ENCODE measurements around the gene TCEAL4.
A peak's percentile ranks its signal among the peaks of the same experiment; 100 is the strongest.

TCEAL4 gene

DNA sequence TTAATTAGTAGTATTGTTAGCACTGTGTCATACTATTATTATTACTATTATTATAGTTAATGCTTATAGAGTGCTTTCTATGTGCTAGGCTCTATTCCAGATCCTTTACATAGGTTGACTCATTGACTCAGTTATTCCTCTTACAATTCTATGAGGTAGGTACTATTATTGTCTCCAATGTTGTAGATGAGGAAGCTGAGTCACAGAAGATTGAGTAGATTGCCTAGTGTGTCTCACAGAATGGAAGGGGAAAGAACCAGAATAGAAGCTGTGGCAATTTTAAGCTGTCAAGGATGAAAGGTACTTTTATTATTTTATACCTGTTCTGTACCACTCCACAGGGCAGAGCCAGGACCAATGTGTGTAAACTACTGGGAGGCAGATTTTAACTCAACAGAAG is 41.5 kb downstream of the TCEAL4 start:
- H3K4me1 ChIP-seq (ENCODE audit: control insufficient read depth in 1 of 2, insufficient read depth in 1 of 2, low read depth in 1 of 2, low read length in 1 of 2) = peaks cover 0 to 8% of the 10 kb centered on the region in 2 experiments
- H3K9me3 ChIP-seq = no peaks in the 10 kb centered on the region
- H3K27ac ChIP-seq = no peak overlapping the region
- H3K4me3 ChIP-seq (ENCODE audit: low read depth in 1 of 2, low read length in 1 of 2) = no peak overlapping the region
- no peaks in the 10 kb centered on the region for H3K27me3 ChIP-seq
- TF ChIP-seq, protein P1, sequence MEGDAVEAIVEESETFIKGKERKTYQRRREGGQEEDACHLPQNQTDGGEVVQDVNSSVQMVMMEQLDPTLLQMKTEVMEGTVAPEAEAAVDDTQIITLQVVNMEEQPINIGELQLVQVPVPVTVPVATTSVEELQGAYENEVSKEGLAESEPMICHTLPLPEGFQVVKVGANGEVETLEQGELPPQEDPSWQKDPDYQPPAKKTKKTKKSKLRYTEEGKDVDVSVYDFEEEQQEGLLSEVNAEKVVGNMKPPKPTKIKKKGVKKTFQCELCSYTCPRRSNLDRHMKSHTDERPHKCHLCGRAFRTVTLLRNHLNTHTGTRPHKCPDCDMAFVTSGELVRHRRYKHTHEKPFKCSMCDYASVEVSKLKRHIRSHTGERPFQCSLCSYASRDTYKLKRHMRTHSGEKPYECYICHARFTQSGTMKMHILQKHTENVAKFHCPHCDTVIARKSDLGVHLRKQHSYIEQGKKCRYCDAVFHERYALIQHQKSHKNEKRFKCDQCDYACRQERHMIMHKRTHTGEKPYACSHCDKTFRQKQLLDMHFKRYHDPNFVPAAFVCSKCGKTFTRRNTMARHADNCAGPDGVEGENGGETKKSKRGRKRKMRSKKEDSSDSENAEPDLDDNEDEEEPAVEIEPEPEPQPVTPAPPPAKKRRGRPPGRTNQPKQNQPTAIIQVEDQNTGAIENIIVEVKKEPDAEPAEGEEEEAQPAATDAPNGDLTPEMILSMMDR (IDR thresholded peaks at IDR 0.05) = no peak
- H3K36me3 ChIP-seq = no peaks in the 10 kb centered on the region

DNA sequence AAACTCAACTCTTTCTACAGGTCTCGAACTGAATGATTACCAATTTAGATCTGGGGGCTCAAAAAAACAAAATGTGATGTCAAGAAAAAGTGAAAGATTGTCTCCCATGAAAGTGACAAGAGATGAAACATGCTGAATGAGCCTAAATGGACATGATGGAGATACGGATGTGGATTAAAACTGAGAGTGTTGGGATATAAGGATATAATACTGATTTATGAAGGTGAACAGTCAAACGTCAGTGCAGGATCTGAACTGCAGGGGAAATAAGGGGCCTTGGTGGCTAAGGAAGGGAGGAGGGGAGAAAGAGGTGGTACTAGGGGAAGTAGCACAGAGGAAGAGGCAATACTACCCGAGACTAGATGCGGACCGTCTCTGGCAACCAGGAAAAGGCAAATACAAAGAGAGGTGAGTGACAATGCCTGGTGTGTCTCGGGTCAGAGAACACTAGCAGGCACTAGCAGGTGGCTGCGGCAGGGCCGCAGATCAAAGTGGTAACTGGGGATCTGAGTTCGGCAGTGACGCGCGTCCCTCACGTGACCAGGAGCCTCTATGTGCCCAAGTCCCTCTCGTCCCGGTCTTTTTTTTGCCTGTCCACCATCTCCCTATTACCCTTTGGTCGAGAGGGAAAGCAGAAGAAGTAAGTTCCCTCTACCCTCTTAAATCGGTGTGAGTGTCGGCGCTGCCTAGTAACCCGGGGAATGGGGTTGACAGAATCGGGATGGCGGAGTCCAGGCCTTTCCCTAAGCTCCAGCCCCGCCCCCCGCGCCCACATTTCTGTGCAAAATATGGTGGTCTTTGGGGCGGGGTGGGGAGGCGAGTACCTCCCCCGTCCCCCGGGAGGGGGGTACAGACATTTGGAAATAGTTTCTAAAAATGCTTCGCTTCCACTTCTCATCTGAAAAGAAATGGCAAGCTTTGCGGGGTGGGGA is 43.3 kb downstream of the TCEAL4 start, which contains the start of gene TCEAL1:
Gene TCEAL1, plus strand, starts transcription at position 590 of the 932 bp plus-strand sequence. CDS start 942 bp downstream, outside the sequence.
- Histone ChIP-seq H3K9me3 (no peaks in the 10 kb centered on the region), H3K27ac (peak within 1 kb of the TSS; percentile 29), H3K4me3 (ENCODE audit: low read depth in 1 of 2, low read length in 1 of 2) (peak within 1 kb of the TSS; percentile 51 to 60), H3K27me3 (no peaks in the 10 kb centered on the region), H3K36me3 (no peaks in the 10 kb centered on the region), H3K4me1 (ENCODE audit: control insufficient read depth in 1 of 2, insufficient read depth in 1 of 2, low read depth in 1 of 2, low read length in 1 of 2) (peaks cover 0 to 8% of the 10 kb centered on the region in 2 experiments)
- TF ChIP-seq, protein P1 (IDR thresholded peaks at IDR 0.05) = no peak

DNA sequence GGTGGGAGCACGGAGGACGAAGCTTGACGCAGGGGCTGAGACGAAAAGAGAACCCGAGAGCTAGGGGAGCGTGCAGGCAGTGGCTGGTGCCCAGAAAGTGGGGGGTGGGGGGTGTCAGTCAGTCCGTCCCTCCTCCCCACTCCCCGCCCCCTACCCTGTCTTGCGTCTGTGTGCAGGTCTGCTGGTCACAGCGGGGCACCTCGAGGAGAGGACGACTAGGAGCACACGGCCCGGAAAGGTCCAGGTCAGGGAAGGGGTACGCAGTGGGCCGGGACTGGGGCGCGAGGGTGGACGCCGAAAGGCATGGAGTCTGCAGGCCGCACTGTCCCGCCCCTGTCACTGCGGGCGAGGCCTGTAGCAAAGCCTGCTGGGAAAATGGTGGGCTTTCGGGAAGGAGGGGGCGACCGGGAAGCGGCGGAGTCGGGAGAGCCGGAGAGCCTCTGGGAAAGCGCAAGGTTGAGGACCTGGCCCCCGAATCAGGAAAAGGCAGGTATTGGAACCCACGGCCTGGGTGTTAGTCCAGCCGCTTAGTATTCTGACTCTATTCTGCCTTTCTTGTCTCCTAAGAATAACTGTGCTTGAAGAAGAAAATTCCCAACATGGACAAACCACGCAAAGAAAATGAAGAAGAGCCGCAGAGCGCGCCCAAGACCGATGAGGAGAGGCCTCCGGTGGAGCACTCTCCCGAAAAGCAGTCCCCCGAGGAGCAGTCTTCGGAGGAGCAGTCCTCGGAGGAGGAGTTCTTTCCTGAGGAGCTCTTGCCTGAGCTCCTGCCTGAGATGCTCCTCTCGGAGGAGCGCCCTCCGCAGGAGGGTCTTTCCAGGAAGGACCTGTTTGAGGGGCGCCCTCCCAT is 44.2 kb downstream of the TCEAL4 start:
- peaks cover 0 to 8% of the 10 kb centered on the region in 2 experiments for H3K4me1 ChIP-seq (ENCODE audit: control insufficient read depth in 1 of 2, insufficient read depth in 1 of 2, low read depth in 1 of 2, low read length in 1 of 2)
- TF ChIP-seq, protein P1 (IDR thresholded peaks at IDR 0.05) = no peak
- no peaks in the 10 kb centered on the region for H3K27me3 ChIP-seq
- H3K9me3 ChIP-seq = no peaks in the 10 kb centered on the region
- no peak overlapping the region for H3K27ac ChIP-seq
- peak overlapping the region; percentile 51 to 60 for H3K4me3 ChIP-seq (ENCODE audit: low read depth in 1 of 2, low read length in 1 of 2)
- no peaks in the 10 kb centered on the region for H3K36me3 ChIP-seq

DNA sequence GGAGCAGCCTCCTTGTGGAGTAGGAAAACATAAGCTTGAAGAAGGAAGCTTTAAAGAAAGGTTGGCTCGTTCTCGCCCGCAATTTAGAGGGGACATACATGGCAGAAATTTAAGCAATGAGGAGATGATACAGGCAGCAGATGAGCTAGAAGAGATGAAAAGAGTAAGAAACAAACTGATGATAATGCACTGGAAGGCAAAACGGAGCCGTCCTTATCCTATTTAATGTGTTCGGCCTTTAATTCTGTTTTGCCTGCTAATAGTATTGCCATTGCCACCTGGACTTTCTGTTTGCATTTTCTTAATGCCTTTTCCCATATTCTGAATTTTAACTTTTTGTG is 44.8 kb downstream of the TCEAL4 start:
- peak overlapping the region; percentile 51 to 60 for H3K4me3 ChIP-seq (ENCODE audit: low read depth in 1 of 2, low read length in 1 of 2)
- H3K9me3 ChIP-seq = no peaks in the 10 kb centered on the region
- H3K4me1 ChIP-seq (ENCODE audit: control insufficient read depth in 1 of 2, insufficient read depth in 1 of 2, low read depth in 1 of 2, low read length in 1 of 2) = peaks cover 0 to 8% of the 10 kb centered on the region in 2 experiments
- TF ChIP-seq, protein P1 (IDR thresholded peaks at IDR 0.05) = no peak
- no peaks in the 10 kb centered on the region for H3K36me3 ChIP-seq
- no peak overlapping the region for H3K27ac ChIP-seq
- H3K27me3 ChIP-seq = no peaks in the 10 kb centered on the region

DNA sequence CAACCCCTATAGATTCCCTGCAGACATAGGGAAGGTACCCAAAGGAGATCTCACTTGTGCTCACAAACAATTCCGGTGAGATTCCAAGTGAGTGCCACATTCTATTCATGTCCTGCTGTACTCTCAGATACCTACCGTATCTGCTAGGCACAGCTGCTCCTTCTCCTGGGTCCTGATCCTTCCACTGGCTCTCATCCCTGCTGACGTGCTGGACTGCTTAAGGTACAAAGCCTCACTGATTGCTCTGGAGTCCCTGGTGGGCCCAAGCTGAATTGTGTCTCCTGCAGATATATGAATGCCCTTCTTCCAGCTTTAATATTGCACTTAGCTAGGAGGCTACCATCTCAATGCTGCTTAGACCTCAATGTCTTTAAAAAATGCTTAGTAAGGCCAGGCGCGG is 45.8 kb downstream of the TCEAL4 start:
- Histone ChIP-seq H3K4me1 (ENCODE audit: control insufficient read depth in 1 of 2, insufficient read depth in 1 of 2, low read depth in 1 of 2, low read length in 1 of 2) (peaks cover 0 to 8% of the 10 kb centered on the region in 2 experiments), H3K27ac (no peak overlapping the region)

More for the DNA sequence above, 45.8 kb downstream of the TCEAL4 start:
- no peak overlapping the region for H3K4me3 ChIP-seq (ENCODE audit: low read depth in 1 of 2, low read length in 1 of 2)
- H3K36me3 ChIP-seq = no peaks in the 10 kb centered on the region
- no peaks in the 10 kb centered on the region for H3K9me3 ChIP-seq
- no peaks in the 10 kb centered on the region for H3K27me3 ChIP-seq
- TF ChIP-seq, protein P1 (IDR thresholded peaks at IDR 0.05) = no peak
